ENCODE measurements around the gene CUBN. TPM values are rescaled to one million over a fixed set of nuclear protein-coding genes. Genes with fewer than 3 reads are reported as not detected.
A peak's percentile ranks its signal among the peaks of the same experiment; 100 is the strongest.

Gene CUBN
- total and polyA plus RNA-seq, 12 donors = 0.41 to 9.3 (median 1.3) TPM

DNA sequence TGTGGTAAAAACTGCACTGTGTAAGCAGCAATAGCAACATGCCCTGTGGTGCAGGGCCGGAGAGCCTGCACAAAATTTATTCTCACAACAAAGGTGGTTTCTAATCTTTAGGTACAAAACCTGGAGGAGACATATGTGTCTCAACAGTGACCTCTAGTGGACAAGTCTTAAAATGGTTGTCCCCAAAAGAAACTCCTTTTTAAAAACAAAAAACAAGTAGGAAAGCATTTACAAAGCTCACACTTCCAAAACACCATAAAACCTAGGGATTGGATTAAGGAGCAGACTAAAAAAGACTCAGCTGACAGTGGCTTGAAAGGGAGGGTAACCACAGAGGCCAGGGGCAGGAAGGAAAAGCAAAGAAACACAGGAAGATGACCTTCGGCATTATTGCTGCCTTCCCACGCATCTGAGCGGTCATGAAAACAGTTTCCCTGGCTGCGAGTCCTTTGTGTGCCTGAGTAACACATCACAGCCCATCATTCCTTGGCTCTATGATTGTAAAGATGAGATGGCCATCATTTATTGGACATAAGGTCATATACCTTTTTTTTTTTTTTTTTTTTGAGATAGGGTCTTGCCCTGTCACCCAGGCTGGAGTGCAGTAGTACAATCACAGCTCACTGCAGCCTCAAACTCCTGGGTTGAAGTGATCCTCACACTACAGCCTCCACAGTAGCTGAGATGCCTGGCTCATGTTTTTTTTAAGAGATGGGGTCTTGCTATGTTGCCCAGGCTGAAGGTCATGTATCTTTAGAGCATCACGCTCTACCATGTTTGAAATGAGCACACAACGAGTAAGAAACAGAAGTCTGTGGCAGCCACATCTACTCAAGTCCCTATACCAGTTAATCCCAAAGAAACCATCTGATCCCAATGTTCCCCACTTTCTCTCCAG is 351.9 kb downstream of the CUBN start:
- intact Hi-C loops (cut with DNase I) = loop anchor here in 1 of 2 donors (5.0 kb wide), 2 partner anchors 660 to 875 kb away; no protein-coding TSS in a partner anchor
- H3K4me3 ChIP-seq = peak overlapping the region in 1 of 4 donors; percentile 31
- H3K9me3 ChIP-seq (replicated peaks in 1 of 3) = no peaks in the 10 kb centered on the region
- WGBS, 4 donors = 44 to 46% (median 46%) methylated on average over 7 of the region's 7 CpGs
- peak; percentile 24 to 67 (median 31) for DNase-seq
- no peaks in the 10 kb centered on the region for H3K36me3 ChIP-seq (replicated peaks in 1 of 2)
- no peaks in the 10 kb centered on the region for H3K4me1 ChIP-seq (replicated peaks in 1 of 2)
- H3K27me3 ChIP-seq = no peaks in the 10 kb centered on the region
- TF ChIP-seq, protein P1, sequence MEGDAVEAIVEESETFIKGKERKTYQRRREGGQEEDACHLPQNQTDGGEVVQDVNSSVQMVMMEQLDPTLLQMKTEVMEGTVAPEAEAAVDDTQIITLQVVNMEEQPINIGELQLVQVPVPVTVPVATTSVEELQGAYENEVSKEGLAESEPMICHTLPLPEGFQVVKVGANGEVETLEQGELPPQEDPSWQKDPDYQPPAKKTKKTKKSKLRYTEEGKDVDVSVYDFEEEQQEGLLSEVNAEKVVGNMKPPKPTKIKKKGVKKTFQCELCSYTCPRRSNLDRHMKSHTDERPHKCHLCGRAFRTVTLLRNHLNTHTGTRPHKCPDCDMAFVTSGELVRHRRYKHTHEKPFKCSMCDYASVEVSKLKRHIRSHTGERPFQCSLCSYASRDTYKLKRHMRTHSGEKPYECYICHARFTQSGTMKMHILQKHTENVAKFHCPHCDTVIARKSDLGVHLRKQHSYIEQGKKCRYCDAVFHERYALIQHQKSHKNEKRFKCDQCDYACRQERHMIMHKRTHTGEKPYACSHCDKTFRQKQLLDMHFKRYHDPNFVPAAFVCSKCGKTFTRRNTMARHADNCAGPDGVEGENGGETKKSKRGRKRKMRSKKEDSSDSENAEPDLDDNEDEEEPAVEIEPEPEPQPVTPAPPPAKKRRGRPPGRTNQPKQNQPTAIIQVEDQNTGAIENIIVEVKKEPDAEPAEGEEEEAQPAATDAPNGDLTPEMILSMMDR (IDR thresholded peaks at IDR 0.05) = peak; percentile 58 to 90 (median 74)
- no peak for TF ChIP-seq POLR2A (IDR thresholded peaks at IDR 0.05)
- no peak overlapping the region for H3K27ac ChIP-seq

DNA sequence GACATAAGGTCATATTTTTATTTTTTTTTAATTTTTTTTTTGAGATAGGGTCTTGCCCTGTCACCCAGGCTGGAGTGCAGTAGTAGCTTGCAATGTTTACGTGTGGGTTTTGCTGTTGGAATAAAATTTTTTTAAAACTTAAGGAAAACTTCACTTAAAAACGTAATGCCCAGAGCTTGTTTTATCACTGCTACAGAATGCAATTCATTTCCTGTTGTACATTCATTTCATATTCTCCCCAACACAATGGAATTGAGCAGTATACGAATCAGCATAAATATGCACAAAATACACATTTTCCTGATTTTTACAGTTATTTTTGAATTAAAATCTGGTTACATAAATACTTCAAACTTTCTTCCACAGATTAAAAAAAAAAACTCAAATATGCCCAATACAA is 352.7 kb downstream of the CUBN start:
- no peaks in the 10 kb centered on the region for H3K36me3 ChIP-seq (replicated peaks in 1 of 2)
- no peak for DNase-seq
- no peaks in the 10 kb centered on the region for H3K4me1 ChIP-seq (replicated peaks in 1 of 2)
- 51 to 59% (median 55%) methylated on average over 3 of the region's 3 CpGs for WGBS, 4 donors
- no peak for TF ChIP-seq POLR2A (IDR thresholded peaks at IDR 0.05)
- TF ChIP-seq, protein P1 (IDR thresholded peaks at IDR 0.05) = no peak
- no peak overlapping the region for H3K27ac ChIP-seq
- H3K4me3 ChIP-seq = no peak overlapping the region
- intact Hi-C loops (cut with DNase I) = loop anchor here in 1 of 2 donors (5.0 kb wide), 2 partner anchors 660 to 875 kb away; no protein-coding TSS in a partner anchor
- no peaks in the 10 kb centered on the region for H3K27me3 ChIP-seq
- H3K9me3 ChIP-seq (replicated peaks in 1 of 3) = no peaks in the 10 kb centered on the region

Small RNAs within 50 kb of the gene (small RNA-seq; reads per million reads assigned to genes)
- 0 reads per million in 2 donors for gene AC067747.1

Other genes with a start within 250 kb of the CUBN start
- gene TRDMT1, start 71.9 kb upstream of the CUBN start, total RNA-seq = 10 to 100 TPM in 1 of 9 donors, 1 to 10 TPM in 8; 1.7 to 10.5 (median 5.9) TPM
- gene TRDMT1, start 71.9 kb upstream of the CUBN start, polyA plus RNA-seq = 1 to 10 TPM; 1.3 to 3.7 (median 2.2) TPM
- gene VIM, start 98.4 kb upstream of the CUBN start, total RNA-seq = 1,000 to 10,000 TPM in 4 of 9 donors, 100 to 1,000 TPM in 5; 200 to 1,377 (median 837) TPM
- 100 to 1,000 TPM; 322 to 882 (median 377) TPM for gene VIM, start 98.4 kb upstream of the CUBN start, polyA plus RNA-seq